Neuronal stem cell (in vitro differentiated cells): ENCODE results near the gene SPEF2.

ENCODE experiments used
- DNase-seq: peaks from one replicate; pipeline ENCODE4 v3.0.0-alpha.2; 2013; ENCODE audit warnings: low spot score
- H2AFZ ChIP-seq: one replicate; pipeline ENCODE4 v1.6.1; 2013; ENCODE audit warnings: mild to moderate bottlenecking, low read length, inconsistent platforms
- H2AK5ac ChIP-seq: 2 replicates; pipeline ENCODE4 v1.6.1; 2013; ENCODE audit warnings: low read depth, mild to moderate bottlenecking, inconsistent platforms, low read length, moderate library complexity, mixed read lengths
- H2BK120ac ChIP-seq: 2 replicates; pipeline ENCODE4 v1.6.1; 2013; ENCODE audit warnings: low read depth, mild to moderate bottlenecking, inconsistent platforms, low read length, moderate library complexity, mixed read lengths
- H2BK12ac ChIP-seq: one replicate; pipeline ENCODE4 v1.6.1; 2013; ENCODE audit warnings: low read length, inconsistent platforms
- H2BK15ac ChIP-seq: 2 replicates; pipeline ENCODE4 v1.6.1; 2013; ENCODE audit warnings: mild to moderate bottlenecking, low read length, inconsistent platforms, mixed read lengths
- H2BK5ac ChIP-seq: one replicate; pipeline ENCODE4 v1.6.1; 2013; ENCODE audit warnings: inconsistent platforms, mild to moderate bottlenecking, low read length, moderate library complexity
- H3K14ac ChIP-seq: one replicate; pipeline ENCODE4 v1.6.1; 2013; ENCODE audit warnings: low read length, inconsistent platforms
- H3K18ac ChIP-seq: 2 replicates; pipeline ENCODE4 v1.6.1; 2013; ENCODE audit warnings: low read length, inconsistent platforms
- H3K23ac ChIP-seq: 2 replicates; pipeline ENCODE4 v1.6.1; 2013; ENCODE audit warnings: low read depth, mild to moderate bottlenecking, mixed read lengths, low read length, inconsistent platforms; ENCODE audit not compliant: poor library complexity
- H3K27ac ChIP-seq: replicated peaks from 3 replicates; pipeline ENCODE4 v1.5.1; 2013; ENCODE audit warnings: low read length, inconsistent platforms
- H3K27me3 ChIP-seq, 3 experiments: 2 replicates each; pipeline ENCODE4 v1.6.1; 2013; ENCODE audit warnings: low read length in 3 of 3, mild to moderate bottlenecking in 2 of 3, inconsistent platforms in 1 of 3, low read depth in 1 of 3, mixed read lengths in 1 of 3, moderate library complexity in 1 of 3; ENCODE audit not compliant: control insufficient read depth in 3 of 3, insufficient read depth in 3 of 3
- H3K36me3 ChIP-seq, 2 donors: replicated peaks in 1 of 2; 2 replicates each; pipeline ENCODE4 v1.6.1; 2013; ENCODE audit warnings: low read length in 2 of 2; ENCODE audit not compliant: control insufficient read depth in 2 of 2, insufficient read depth in 2 of 2
- H3K4ac ChIP-seq: 2 replicates; pipeline ENCODE4 v1.6.1; 2013; ENCODE audit warnings: inconsistent platforms, mild to moderate bottlenecking, low read length, moderate library complexity
- H3K4me1 ChIP-seq, 2 donors: 1 replicate in 1 of 2; 2 replicates in 1 of 2; pipeline ENCODE4 v1.6.1; 2013; ENCODE audit warnings: low read length in 2 of 2, low read depth in 1 of 2; ENCODE audit not compliant: control insufficient read depth in 2 of 2, insufficient read depth in 1 of 2
- H3K4me2 ChIP-seq: one replicate; pipeline ENCODE4 v1.6.1; 2013; ENCODE audit warnings: mild to moderate bottlenecking, low read length, inconsistent platforms; ENCODE audit not compliant: insufficient read depth, poor library complexity, severe bottlenecking
- H3K4me3 ChIP-seq, 2 donors: 2 replicates each; pipeline ENCODE4 v1.5.1; 2013; ENCODE audit warnings: low read length in 2 of 2, mild to moderate bottlenecking in 2 of 2, inconsistent platforms in 1 of 2, moderate library complexity in 1 of 2
- H3K79me1 ChIP-seq: one replicate; pipeline ENCODE4 v1.6.1; 2013; ENCODE audit warnings: low read depth, mild to moderate bottlenecking, inconsistent platforms, low read length, moderate library complexity
- H3K9ac ChIP-seq: one replicate; pipeline ENCODE4 v1.6.1; 2013; ENCODE audit warnings: mild to moderate bottlenecking, low read depth, low read length, inconsistent platforms; ENCODE audit not compliant: poor library complexity
- H3K9me3 ChIP-seq, 2 donors: replicated peaks in 1 of 2; 2 replicates each; pipeline versions ENCODE3 to v1.6.1; 2013; ENCODE audit warnings: low read length in 2 of 2, mild to moderate bottlenecking in 2 of 2, inconsistent platforms in 1 of 2, low read depth in 1 of 2, mixed read lengths in 1 of 2, moderate library complexity in 1 of 2; ENCODE audit not compliant: control insufficient read depth in 2 of 2, insufficient read depth in 1 of 2
- H4K8ac ChIP-seq: one replicate; pipeline ENCODE4 v1.6.1; 2013; ENCODE audit warnings: low read depth, mild to moderate bottlenecking, inconsistent platforms, low read length, moderate library complexity
- H4K91ac ChIP-seq: one replicate; pipeline ENCODE4 v1.6.1; 2013; ENCODE audit warnings: low read length, low read depth, mild to moderate bottlenecking, inconsistent platforms; ENCODE audit not compliant: poor library complexity
- WGBS, 2 donors: extraction: QIAGEN DNeasy Blood & Tissue Kit; methylation state at CpG; one replicate each; pipeline ENCODE4 v1.1.7; 2013; ENCODE audit warnings: missing lambda C conversion rate in 2 of 2, mixed read lengths in 1 of 2; ENCODE audit not compliant: insufficient read length in 2 of 2, insufficient replicate concordance in 1 of 2; ENCODE audit errors: extremely low coverage in 2 of 2; 5-methylcytosine and 5-hydroxymethylcytosine counted together

The SPEF2 gene

DNA sequence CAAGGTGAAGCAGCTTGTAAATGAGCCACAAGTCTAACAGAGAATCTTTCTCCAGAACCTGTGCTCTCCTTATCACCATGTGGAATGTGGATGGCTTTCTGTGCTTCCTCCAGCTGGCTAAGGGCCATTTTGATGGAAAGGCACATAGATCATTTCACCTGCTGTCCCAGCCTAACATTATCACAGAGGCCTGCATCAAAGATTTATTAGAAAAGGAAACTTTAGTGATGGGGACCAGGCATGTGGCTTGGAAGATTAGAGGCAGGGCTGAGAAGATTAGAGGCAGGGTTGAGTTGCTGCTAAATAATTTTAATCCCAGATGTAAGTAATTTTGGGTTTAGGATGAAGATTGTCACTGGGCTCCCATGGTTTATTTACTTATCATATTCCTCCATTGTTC, 6.3 kb downstream of the SPEF2 start:
- H2BK12ac ChIP-seq, result no peak overlapping the region

DNA sequence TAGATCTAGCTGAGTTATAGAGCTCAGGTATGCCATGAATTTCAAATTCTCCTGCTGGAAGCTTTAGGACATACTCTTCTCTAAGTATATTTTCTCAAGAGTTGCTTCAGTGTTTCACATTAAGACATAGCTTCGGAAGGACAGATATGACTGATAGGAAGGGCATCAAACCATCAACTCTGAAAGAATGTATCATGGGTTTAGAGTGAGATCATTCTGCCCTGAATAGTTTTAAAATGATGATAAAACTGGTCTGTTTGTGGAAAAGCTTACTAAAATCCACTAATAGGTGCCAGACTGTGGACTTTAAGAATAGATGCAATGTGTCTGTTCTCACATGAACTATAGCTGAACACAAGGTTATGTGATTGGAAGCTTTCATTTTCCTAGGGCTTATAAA, 8.4 kb downstream of the SPEF2 start:
- Histone ChIP-seq H2BK15ac (no peak overlapping the region), H4K91ac (no peak overlapping the region), H3K9ac (no peak overlapping the region), H3K4ac (no peak overlapping the region), H3K27ac (no peak overlapping the region), H3K36me3 (no peaks in the 10 kb centered on the region), H2BK120ac (no peak overlapping the region), H2AK5ac (no peak overlapping the region), H2AFZ (no peak overlapping the region), H3K18ac (no peak overlapping the region), H3K79me1 (no peaks in the 10 kb centered on the region), H2BK5ac (no peak overlapping the region), H3K23ac (no peak overlapping the region), H2BK12ac (no peak overlapping the region), H3K14ac (no peak overlapping the region), H3K4me1 (no peaks in the 10 kb centered on the region), H4K8ac (no peak overlapping the region), H3K4me2 (no peak overlapping the region), H3K4me3 (no peak overlapping the region), H3K27me3 (no peaks in the 10 kb centered on the region), H3K9me3 (no peaks in the 10 kb centered on the region)
- no peak for DNase-seq
- WGBS, 2 donors, result no CpG with 5 or more reads among the region's 1 CpG

More for the DNA sequence above, 6.3 kb downstream of the SPEF2 start:
- Histone ChIP-seq H3K9me3 (no peaks in the 10 kb centered on the region), H2AFZ (no peak overlapping the region), H3K36me3 (no peaks in the 10 kb centered on the region), H3K4me3 (no peak overlapping the region), H2BK15ac (no peak overlapping the region), H3K27ac (no peak overlapping the region), H2AK5ac (no peak overlapping the region), H4K8ac (no peak overlapping the region), H3K4ac (no peak overlapping the region), H3K27me3 (no peaks in the 10 kb centered on the region), H4K91ac (no peak overlapping the region), H3K18ac (no peak overlapping the region), H3K4me1 (no peaks in the 10 kb centered on the region), H2BK5ac (no peak overlapping the region), H2BK120ac (no peak overlapping the region), H3K14ac (no peak overlapping the region), H3K23ac (no peak overlapping the region), H3K79me1 (no peaks in the 10 kb centered on the region), H3K9ac (no peak overlapping the region), H3K4me2 (no peak overlapping the region)
- DNase-seq, result no peak

DNA sequence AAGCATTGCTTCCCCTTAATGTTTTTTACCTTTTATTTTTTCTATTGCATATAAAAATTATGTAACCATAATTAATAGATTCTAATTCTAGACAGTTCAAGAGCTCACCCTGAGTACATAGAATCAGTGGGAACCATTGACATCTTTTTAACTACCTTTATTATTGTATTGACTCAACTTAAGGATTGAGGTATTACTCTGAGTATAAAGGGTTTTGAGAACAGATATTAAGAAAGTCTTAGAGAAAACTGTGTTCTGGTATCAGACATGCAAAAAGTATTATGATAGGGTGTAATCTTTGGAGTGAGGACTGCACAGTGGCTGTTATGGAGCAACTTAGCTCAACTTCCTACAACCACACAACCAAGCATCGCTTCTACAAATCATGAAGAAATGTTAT, 8.9 kb downstream of the SPEF2 start:
- Histone ChIP-seq H4K91ac (no peak overlapping the region), H3K79me1 (no peaks in the 10 kb centered on the region), H2BK120ac (no peak overlapping the region), H3K9me3 (no peaks in the 10 kb centered on the region), H2BK5ac (no peak overlapping the region), H4K8ac (no peak overlapping the region), H2BK12ac (no peak overlapping the region), H2AK5ac (no peak overlapping the region), H3K9ac (no peak overlapping the region), H3K4me3 (no peak overlapping the region), H3K4me2 (no peak overlapping the region), H3K27ac (no peak overlapping the region), H3K4ac (no peak overlapping the region), H2AFZ (no peak overlapping the region), H3K23ac (no peak overlapping the region), H3K14ac (no peak overlapping the region), H2BK15ac (no peak overlapping the region), H3K4me1 (no peaks in the 10 kb centered on the region), H3K36me3 (no peaks in the 10 kb centered on the region), H3K27me3 (no peaks in the 10 kb centered on the region), H3K18ac (no peak overlapping the region)
- no peak for DNase-seq
- WGBS, 2 donors, result no CpG with 5 or more reads among the region's 1 CpG

DNA sequence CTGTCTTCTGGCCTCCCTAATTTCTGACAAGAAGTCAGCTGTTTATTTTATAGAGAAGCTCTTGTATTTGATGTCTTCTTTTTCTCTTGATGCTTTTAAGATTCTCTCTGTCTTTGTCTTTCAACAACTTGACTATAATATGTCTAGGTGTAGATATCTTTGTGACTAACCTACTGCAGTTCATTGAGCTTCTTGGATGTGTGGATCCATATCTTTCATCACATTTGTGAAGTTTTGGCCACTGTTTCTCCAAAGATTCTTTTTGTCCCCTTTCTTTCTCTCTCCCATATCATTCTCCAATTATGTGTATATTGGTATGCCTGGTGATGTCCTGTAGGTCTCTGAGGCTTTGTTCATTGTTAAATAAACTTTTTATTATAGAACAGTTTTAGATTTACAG, 16.7 kb downstream of the SPEF2 start:
- Histone ChIP-seq H3K4me2 (no peak overlapping the region), H2BK15ac (no peak overlapping the region), H3K9ac (no peak overlapping the region), H2AFZ (no peak overlapping the region), H3K23ac (no peak overlapping the region), H3K18ac (no peak overlapping the region), H2BK120ac (no peak overlapping the region), H3K9me3 (peaks cover 0 to 4% of the 10 kb centered on the region in 2 donors), H2BK12ac (no peak overlapping the region), H2BK5ac (no peak overlapping the region), H3K14ac (no peak overlapping the region), H3K4me1 (no peaks in the 10 kb centered on the region), H4K91ac (no peak overlapping the region), H4K8ac (no peak overlapping the region), H3K79me1 (no peaks in the 10 kb centered on the region), H3K27ac (no peak overlapping the region), H2AK5ac (no peak overlapping the region), H3K4ac (no peak overlapping the region), H3K27me3 (no peaks in the 10 kb centered on the region), H3K36me3 (no peaks in the 10 kb centered on the region), H3K4me3 (no peak overlapping the region)
- no peak for DNase-seq
